Measurements from ENCODE around the gene PEX7. TPM values are rescaled to one million over a fixed set of nuclear protein-coding genes. Genes with fewer than 3 reads are reported as not detected.

The PEX7 gene
- 4.9 to 5.4 TPM (median 5.3 TPM) in 5 replicates for total RNA-seq (2022; extraction: Qiagen RNA extraction)

GRCh38 chr6:136822376-136823127 lies at the start of gene PEX7:
Gene PEX7 (plus strand): TSS chr6:136822592. CDS start chr6:136822666, 74 bp downstream.

GRCh38 chr6:136792410-136793262 lies 29.8 kb upstream of the PEX7 start, which contains the start of gene MAP3K5:
Gene MAP3K5 (minus strand): TSS chr6:136792477. CDS start chr6:136792157, 320 bp downstream.

GRCh38 chr6:136921936-136922684 lies 99.7 kb downstream of the PEX7 start, which contains the start of gene SLC35D3:
Gene SLC35D3 (plus strand): TSS chr6:136922301. CDS start chr6:136922429, 128 bp downstream.

Other genes starting within 250 kb of the PEX7 start
- 1.9 to 2.3 TPM (median 2.2 TPM) in 5 replicates for gene MAP3K5, start 30.1 kb upstream of the PEX7 start, total RNA-seq (2022; extraction: Qiagen RNA extraction)
- 0.05 to 0.14 TPM (median 0.12 TPM) in 3 of 5 replicates, not detected in the others for gene SLC35D3, start 99.7 kb downstream of the PEX7 start, total RNA-seq (2022; extraction: Qiagen RNA extraction)
- gene IL20RA, start 222.4 kb downstream of the PEX7 start, total RNA-seq (2022; extraction: Qiagen RNA extraction): not detected in 5 replicates

All from A549 treated with Mapracorat at 1 μM for 4 hours (cell line).